ENCODE measurements around the gene NELL1.

The NELL1 gene

DNA sequence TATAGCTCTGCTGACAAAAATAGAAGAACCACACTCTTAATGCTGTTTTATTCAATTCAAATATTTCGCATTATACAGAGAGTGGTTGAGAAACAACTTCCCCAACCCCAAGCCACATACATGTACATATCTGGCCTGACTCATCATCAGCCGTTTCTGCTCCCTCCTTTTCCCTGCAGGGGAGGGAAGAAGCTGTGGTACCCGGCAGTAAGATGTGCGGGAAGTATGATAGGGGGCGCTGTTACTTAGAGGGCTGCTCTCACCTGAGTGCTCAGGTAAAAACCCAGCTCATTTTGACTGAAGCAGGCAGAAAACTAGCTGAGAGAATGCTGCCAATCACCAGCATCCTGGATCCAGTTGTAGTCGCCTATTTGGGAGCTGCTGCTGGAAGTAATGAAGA, 85.5 kb downstream of the NELL1 start:
- H3K4me3 ChIP-seq (replicated peaks in 1 of 2; ENCODE audit: low read depth in 2 of 2, low read length in 2 of 2): no peak overlapping the region
- DNase-seq (ENCODE audit: low read depth in 2 of 2): no peak
- TF ChIP-seq, protein P1, sequence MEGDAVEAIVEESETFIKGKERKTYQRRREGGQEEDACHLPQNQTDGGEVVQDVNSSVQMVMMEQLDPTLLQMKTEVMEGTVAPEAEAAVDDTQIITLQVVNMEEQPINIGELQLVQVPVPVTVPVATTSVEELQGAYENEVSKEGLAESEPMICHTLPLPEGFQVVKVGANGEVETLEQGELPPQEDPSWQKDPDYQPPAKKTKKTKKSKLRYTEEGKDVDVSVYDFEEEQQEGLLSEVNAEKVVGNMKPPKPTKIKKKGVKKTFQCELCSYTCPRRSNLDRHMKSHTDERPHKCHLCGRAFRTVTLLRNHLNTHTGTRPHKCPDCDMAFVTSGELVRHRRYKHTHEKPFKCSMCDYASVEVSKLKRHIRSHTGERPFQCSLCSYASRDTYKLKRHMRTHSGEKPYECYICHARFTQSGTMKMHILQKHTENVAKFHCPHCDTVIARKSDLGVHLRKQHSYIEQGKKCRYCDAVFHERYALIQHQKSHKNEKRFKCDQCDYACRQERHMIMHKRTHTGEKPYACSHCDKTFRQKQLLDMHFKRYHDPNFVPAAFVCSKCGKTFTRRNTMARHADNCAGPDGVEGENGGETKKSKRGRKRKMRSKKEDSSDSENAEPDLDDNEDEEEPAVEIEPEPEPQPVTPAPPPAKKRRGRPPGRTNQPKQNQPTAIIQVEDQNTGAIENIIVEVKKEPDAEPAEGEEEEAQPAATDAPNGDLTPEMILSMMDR (IDR thresholded peaks at IDR 0.05; ENCODE audit: low read depth, low read length): no peak

DNA sequence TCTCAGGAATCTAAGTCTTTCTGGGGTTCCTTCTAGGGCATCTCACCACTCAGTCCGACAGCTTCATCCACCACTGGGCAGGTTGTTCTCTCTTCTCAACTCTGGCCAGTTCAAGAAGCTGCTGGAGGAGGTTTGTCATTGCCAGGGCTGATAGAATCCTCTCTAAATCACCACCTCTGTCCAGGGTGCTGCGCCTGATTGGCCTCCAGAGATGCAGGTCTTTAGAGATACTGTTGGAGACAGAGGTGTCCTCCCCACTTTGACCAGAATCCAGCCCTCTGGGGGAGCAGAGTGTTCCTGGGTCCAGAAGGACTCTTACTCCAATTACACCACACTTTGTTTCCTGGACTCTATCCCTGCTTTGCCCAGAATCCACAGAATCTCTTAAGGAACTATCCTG, 90.2 kb downstream of the NELL1 start:
- DNase-seq (ENCODE audit: low read depth in 2 of 2): no peak
- TF ChIP-seq, protein P1 (IDR thresholded peaks at IDR 0.05; ENCODE audit: low read depth, low read length): no peak
- H3K4me3 ChIP-seq (replicated peaks in 1 of 2; ENCODE audit: low read depth in 2 of 2, low read length in 2 of 2): no peak overlapping the region

DNA sequence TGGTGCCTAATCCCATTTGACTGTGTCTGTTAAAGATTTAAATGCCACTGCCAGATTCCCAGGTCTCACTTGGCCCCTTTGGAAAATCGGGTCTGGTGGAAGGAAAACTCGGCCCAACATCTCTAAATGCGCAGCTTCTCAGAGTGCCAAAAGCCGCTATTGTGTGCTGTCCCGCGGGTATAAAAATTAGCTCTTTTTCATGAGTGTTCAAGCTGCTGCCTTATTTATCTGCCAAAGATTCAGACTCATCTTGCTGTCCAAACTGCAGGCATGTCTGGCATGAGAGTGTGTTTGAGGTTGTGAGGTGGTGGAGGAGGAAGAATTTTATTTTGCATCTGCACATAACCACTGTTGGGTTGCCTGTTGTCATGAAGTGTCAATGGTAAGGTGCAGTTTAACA, 91.4 kb downstream of the NELL1 start:
- DNase-seq (ENCODE audit: low read depth in 2 of 2): no peak
- no peak overlapping the region for H3K4me3 ChIP-seq (replicated peaks in 1 of 2; ENCODE audit: low read depth in 2 of 2, low read length in 2 of 2)
- TF ChIP-seq, protein P1 (IDR thresholded peaks at IDR 0.05; ENCODE audit: low read depth, low read length): no peak

DNA sequence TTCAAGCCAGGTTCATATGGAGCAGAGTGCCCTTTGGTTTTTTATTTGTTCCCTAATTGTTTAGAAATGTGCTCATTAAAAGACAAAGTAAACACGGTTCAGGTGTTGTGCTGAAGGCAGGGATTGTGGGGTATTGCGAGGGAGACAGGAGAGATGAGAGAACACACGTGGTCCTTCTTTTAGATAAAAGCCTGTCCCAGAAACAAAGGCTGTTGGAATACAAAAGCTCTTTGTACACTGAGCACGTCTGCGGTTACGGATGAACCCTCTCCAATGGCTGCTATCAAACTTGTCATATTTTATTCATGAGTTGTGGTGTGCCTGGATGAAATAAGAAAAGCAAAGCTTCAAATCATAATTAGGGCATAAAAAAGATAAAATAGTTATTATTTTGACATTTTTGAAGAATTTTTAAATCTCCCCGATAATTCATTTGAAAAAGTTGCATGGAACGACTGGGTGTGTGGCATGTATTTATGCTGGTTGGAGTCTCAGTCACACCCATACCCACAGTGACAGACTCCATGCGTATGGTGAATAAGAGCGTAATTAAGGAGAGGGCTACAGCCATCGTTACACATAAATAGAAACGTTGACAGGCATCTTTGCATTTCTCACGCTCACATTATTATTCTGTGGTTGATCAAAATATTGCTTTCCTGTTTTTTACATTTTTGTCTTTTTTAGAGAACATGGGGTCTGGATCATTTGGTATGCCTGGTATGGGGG, 92.9 kb downstream of the NELL1 start:
- H3K4me3 ChIP-seq (replicated peaks in 1 of 2; ENCODE audit: low read depth in 2 of 2, low read length in 2 of 2): no peak overlapping the region
- TF ChIP-seq, protein P1 (IDR thresholded peaks at IDR 0.05; ENCODE audit: low read depth, low read length): no peak
- no peak for DNase-seq (ENCODE audit: low read depth in 2 of 2)

DNA sequence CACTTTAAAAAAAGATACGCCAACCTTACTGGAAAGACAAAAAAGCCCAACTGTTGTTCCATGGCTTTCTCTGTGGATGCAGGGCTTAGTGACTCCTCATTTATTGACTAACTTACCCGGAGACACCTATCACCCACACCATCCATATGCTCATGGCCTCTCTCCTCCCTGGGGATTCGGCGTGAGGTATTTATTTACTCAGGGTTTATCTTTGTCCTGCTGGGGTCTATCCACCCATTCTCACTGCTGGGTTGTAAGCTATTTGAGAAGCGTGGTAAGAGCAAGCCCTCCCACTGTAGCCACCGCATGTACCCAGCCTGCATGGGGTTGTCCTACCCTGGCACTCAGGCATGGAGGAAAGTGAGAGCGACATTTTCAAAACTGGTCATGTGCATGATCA, 93.6 kb downstream of the NELL1 start:
- TF ChIP-seq, protein P1 (IDR thresholded peaks at IDR 0.05; ENCODE audit: low read depth, low read length): no peak
- no peak for DNase-seq (ENCODE audit: low read depth in 2 of 2)
- no peak overlapping the region for H3K4me3 ChIP-seq (replicated peaks in 1 of 2; ENCODE audit: low read depth in 2 of 2, low read length in 2 of 2)

DNA sequence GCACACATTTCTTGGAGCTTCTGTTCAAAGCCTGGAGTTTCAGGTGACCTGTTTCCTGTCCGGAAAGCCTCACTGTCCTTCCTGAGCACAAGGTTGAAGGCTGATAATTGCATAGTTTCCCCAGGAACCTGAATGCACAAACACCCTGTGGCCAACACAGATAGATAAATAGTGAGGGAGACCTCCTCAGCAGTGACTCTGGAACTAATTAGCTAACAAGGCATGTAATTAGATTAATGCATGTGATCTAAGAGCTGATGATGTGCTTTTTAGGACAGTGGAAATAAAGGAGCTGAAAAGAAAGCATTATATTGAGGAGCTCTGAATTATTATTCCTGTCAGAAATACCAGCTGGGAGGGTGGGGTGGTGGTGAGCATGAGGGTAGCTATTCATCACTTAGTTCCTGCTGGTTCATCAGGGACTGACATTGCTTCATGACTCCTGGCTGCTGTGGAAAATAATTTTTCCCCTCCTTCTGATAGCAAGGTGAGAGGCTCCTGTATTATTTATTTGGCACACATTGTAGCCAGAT, 101.1 kb downstream of the NELL1 start:
- TF ChIP-seq, protein P1 (IDR thresholded peaks at IDR 0.05; ENCODE audit: low read depth, low read length): no peak
- no peak for DNase-seq (ENCODE audit: low read depth in 2 of 2)
- H3K4me3 ChIP-seq (replicated peaks in 1 of 2; ENCODE audit: low read depth in 2 of 2, low read length in 2 of 2): no peak overlapping the region

Data from cardiac fibroblast (primary cell).